Stimulated activated CD4-positive, alpha-beta T cell treated with anti-CD3 and anti-CD28 coated beads, Interleukin-15, amount 100 ng/mL, for 24 hours (primary cell): ENCODE data around the gene NECAB2.
A peak's percentile ranks its signal among the peaks of the same experiment; 100 is the strongest.

Experiments used
- DNase-seq: peaks from one replicate; pipeline ENCODE4 v3.0.0-alpha.2; 2020

NECAB2 gene

GRCh38 chr16:83952940-83953795 lies 14.9 kb upstream of the NECAB2 start, which contains the start of gene OSGIN1:
OSGIN1 (plus strand) TSS chr16:83953240; CDS start chr16:83957672, 4,432 bp downstream.
- peak; percentile 93 for DNase-seq

- DNase-seq, result peak; percentile 23
Measured at GRCh38 chr16:83953796-83954576, 14.1 kb upstream of the NECAB2 start.

- no peak for DNase-seq
Measured at GRCh38 chr16:83954577-83955016, 13.4 kb upstream of the NECAB2 start.

GRCh38 chr16:83955218-83956130 lies 12.6 kb upstream of the NECAB2 start:
- DNase-seq, result no peak

GRCh38 chr16:83956336-83957289 lies 11.4 kb upstream of the NECAB2 start:
- peak; percentile 87 for DNase-seq

GRCh38 chr16:83957296-83957855 lies 10.7 kb upstream of the NECAB2 start:
- DNase-seq, result no peak

GRCh38 chr16:83958137-83958845 lies 9.8 kb upstream of the NECAB2 start:
- DNase-seq, result no peak

GRCh38 chr16:83958846-83959565 lies 9.0 kb upstream of the NECAB2 start:
- DNase-seq, result no peak

- no peak for DNase-seq
Measured at GRCh38 chr16:83959656-83960434, 8.2 kb upstream of the NECAB2 start.

- DNase-seq, result no peak
Measured at GRCh38 chr16:83960521-83961249, 7.4 kb upstream of the NECAB2 start.

GRCh38 chr16:83961591-83961990 lies 6.5 kb upstream of the NECAB2 start:
- no peak for DNase-seq

- no peak for DNase-seq
Measured at GRCh38 chr16:83963277-83964119, 4.5 kb upstream of the NECAB2 start.

GRCh38 chr16:83964684-83965443 lies 3.2 kb upstream of the NECAB2 start:
- DNase-seq, result no peak

- DNase-seq, result no peak
Measured at GRCh38 chr16:83965444-83966152, 2.4 kb upstream of the NECAB2 start.

GRCh38 chr16:83966153-83966696 lies 1.8 kb upstream of the NECAB2 start:
- no peak for DNase-seq
